M059J (cell line): ENCODE measurements around the gene PLXNA4. TPM values are rescaled to one million over a fixed set of nuclear protein-coding genes. Genes with fewer than 3 reads are reported as not detected.
A peak's percentile ranks its signal among the peaks of the same experiment; 100 is the strongest.

ENCODE experiments used
- DNase-seq: peaks from one replicate; pipeline ENCODE4 v3.0.0-alpha.2; 2012; ENCODE audit warnings: low read depth
- total RNA-seq: library from RNA; depleted of rRNA; stranded (reverse); fragments of >200 nt; shearing (Covaris generic); gene quantifications from 2 replicates; pipeline ENCODE4 v1.2.3, GENCODE V29; 2014

The PLXNA4 gene
- total RNA-seq, 1 experiment from 2014 or later: 6.0 TPM

- DNase-seq: peak; percentile 39
Measured at GRCh38 chr7:132243463-132243862, 332.8 kb downstream of the PLXNA4 start.

GRCh38 chr7:132243051-132243450 is 333.2 kb downstream of the PLXNA4 start:
- DNase-seq: no peak

- no peak for DNase-seq
Measured at GRCh38 chr7:132242192-132242812, 334.0 kb downstream of the PLXNA4 start.

- no peak for DNase-seq
Measured at GRCh38 chr7:132240821-132241422, 335.3 kb downstream of the PLXNA4 start.

- DNase-seq: no peak
Measured at GRCh38 chr7:132240262-132240661, 336.0 kb downstream of the PLXNA4 start.

GRCh38 chr7:132239422-132239994 is 336.8 kb downstream of the PLXNA4 start:
- DNase-seq: no peak

GRCh38 chr7:132234711-132235110 is 341.6 kb downstream of the PLXNA4 start:
- DNase-seq: no peak

- no peak for DNase-seq
Measured at GRCh38 chr7:132232406-132232805, 343.9 kb downstream of the PLXNA4 start.

- no peak for DNase-seq
Measured at GRCh38 chr7:132230462-132230861, 345.8 kb downstream of the PLXNA4 start.

GRCh38 chr7:132228240-132228639 is 348.0 kb downstream of the PLXNA4 start:
- DNase-seq: no peak

- no peak for DNase-seq
Measured at GRCh38 chr7:132226957-132227290, 349.3 kb downstream of the PLXNA4 start.

- peak; percentile 15 for DNase-seq
Measured at GRCh38 chr7:132226046-132226956, 350.0 kb downstream of the PLXNA4 start.

- peak; percentile 55 for DNase-seq
Measured at GRCh38 chr7:132225216-132226030, 350.8 kb downstream of the PLXNA4 start.

- no peak for DNase-seq
Measured at GRCh38 chr7:132221356-132221755, 354.9 kb downstream of the PLXNA4 start.

GRCh38 chr7:132220060-132220459 is 356.2 kb downstream of the PLXNA4 start:
- DNase-seq: no peak

GRCh38 chr7:132218876-132219275 is 357.4 kb downstream of the PLXNA4 start:
- DNase-seq: no peak

- DNase-seq: no peak
Measured at GRCh38 chr7:132216847-132217525, 359.3 kb downstream of the PLXNA4 start.

- no peak for DNase-seq
Measured at GRCh38 chr7:132214452-132214851, 361.8 kb downstream of the PLXNA4 start.

GRCh38 chr7:132213583-132213982 is 362.7 kb downstream of the PLXNA4 start:
- DNase-seq: peak; percentile 11

GRCh38 chr7:132211971-132212370 is 364.3 kb downstream of the PLXNA4 start:
- DNase-seq: no peak

- no peak for DNase-seq
Measured at GRCh38 chr7:132210821-132211220, 365.4 kb downstream of the PLXNA4 start.
